Occipital lobe (tissue), 2 donors: Measurements from ENCODE around the gene KRT2. TPM values are rescaled to one million over a fixed set of nuclear protein-coding genes. Genes with fewer than 3 reads are reported as not detected.

Experiments
- DNase-seq: peaks from one replicate; lab custom pipeline; 2025; lab: John Stamatoyannopoulos, UW
- total RNA-seq: library from RNA; depleted of rRNA; stranded (reverse); fragments of >200 nt; gene quantifications from one replicate; pipeline ENCODE4 v1.2.3, GENCODE V29; 2014

Gene KRT2
- total RNA-seq, result not detected

DNA sequence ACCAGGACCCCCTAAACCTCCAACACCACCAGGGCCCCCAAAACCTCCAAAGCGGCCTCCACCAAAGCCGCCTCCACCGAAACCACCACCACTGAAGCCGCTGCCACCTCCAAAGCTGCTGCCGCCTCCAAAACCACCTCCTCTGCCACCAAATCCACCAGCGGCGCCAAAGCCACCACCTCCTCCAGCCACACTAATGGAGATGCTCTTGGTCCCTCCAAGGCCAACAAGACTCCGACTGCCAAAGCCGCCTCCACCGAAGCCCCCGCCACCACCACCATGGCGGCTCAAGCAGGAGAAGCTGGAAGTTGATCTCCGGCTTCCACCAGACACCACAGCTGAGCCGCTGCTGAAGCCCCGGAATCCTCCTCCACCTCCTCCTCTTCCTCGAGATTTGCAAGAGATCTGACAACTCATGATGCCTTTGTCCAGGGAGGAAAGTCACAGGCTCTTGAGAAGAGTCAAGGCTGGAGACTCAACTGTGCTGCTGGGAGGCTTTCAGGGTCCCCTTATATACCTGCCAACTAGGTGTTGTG, at the start of gene KRT2:
Gene KRT2 (minus strand): TSS at position 486 of the 536 bp plus-strand sequence. CDS start 69 bp downstream, at position 417.
- DNase-seq, result no peak

DNA sequence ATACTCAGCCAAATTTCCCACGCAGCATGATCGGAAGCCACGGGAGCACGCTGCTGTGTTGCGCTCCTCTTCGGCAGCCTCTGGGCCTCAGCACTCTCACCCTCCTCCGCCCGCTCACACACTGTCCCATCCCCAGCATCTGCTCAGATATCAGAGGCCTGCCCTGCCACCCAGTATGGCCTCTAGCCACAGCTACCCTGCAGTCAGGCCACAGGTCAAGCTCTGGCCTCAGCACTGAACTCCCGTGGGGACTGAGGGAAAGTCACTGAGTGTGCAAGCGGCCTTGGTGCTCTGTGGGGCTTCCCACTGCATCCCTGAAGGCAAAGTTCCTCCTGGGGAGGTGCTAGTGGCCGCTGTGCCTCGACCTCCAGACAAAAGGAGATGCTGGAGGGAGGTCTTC, 49.3 kb upstream of the KRT2 start:
- no peak for DNase-seq

DNA sequence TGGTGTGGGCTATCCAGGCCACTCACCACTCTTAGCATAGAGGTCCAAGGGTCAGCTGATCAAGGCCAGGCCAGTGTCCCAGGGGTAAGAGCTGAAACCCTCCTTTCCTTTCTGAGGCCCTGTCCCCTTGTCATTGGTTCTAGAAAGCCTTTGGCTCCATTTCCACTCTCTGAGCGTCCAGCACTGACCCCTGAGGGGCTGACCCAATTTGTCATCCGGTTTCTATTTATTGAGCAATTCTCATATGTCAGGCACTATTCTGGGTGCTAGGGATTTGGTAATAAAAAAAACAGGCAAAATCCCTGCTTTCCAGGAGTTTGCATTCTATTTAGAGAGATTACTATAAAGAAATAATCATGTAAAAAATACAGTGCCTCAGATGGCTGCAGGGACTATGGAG, 47.9 kb upstream of the KRT2 start:
- DNase-seq, result no peak

DNA sequence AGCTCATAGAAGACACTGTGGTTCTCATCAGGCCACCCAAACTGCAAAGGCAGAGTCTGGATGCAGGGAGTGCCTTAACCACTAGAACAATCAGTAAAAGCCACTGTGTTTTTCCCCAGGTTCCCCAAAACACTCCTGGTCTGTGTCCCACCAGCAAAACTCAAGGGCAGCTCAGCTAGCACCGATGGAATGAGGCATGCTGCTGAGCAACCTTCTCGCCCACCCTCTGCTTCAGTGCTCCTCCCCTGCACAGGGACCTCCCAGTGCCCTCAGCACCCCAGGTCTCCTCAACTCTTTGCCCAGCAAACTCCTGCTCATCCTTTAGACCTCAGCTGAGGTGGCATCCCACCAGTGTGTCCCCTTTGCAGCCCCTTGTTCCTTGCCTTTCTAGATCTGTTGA, 47.4 kb upstream of the KRT2 start:
- DNase-seq, result no peak

DNA sequence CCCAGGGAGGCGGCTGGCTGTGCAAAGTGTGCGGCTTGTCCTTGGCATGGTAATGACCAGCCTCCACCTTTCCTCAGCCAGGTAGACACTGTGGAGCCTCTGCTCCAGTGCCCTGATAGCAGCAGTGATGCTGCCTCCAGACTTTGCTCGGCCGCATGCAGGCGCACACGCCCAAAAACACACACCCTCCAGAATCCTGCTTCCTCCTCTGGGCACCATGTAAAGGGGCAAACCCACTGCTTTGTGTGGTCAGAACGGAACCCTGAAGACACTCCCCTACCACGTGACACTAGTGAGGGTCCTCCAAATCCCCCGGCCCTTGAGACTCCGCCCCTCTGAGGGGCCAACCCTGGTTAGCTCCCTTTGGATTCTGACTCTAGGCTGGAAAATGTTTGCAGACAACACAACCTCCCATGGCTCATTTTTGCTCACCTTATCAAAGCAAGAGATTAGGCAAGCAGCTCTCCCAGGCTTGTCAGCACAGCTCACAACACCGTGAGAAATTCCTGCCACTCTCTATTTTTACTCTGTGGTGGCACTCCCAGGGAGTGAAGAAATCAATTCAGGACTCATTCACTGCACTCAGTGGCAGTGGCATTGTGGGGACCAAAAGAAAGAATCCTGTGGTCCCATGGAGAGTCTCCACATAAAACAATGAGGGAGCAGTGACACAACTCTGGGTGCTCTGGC, 46.8 kb upstream of the KRT2 start:
- DNase-seq, result no peak

DNA sequence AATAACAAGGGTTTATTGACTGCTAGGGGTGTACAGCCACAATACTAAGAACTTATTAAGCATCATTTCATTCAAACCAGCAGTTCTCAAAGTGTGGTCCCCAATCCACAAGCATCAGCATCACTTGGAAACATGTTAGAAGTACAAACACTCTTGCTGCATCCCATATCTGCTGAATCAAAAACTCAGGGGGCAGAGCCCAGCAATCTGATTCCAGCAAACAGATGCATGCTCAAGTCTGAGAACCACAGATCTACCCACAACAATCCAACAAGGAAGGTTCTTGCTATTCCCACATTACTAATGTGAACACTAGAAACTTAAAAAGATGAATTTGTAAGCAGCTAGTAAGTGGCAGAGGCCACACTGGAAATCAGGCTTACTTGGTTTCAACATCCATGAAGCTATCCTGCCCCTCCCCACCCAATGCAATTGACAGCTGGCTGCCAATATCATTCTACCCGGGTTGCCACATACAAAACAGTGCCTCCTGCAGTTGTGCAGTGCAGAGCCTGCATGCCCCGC, 45.1 kb upstream of the KRT2 start:
- DNase-seq, result no peak

DNA sequence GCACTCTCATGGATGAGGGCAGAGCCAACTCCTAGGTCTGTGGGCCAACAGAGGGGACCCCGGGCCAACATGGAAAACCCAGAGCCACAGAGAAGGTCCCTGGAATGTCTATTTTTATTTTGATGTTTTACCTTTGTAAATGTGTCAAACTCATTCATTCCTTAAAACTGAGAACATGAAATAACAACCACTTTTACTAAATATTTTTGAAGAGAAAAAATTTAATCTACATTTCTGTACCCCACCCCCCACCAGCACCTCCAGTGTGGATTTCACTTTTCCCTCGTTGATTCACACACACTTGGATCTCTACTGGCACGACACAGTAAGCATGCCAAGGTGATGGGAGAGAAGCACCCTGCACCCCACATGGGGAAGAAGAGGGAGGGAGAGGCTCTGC, 44.6 kb upstream of the KRT2 start:
- no peak for DNase-seq

DNA sequence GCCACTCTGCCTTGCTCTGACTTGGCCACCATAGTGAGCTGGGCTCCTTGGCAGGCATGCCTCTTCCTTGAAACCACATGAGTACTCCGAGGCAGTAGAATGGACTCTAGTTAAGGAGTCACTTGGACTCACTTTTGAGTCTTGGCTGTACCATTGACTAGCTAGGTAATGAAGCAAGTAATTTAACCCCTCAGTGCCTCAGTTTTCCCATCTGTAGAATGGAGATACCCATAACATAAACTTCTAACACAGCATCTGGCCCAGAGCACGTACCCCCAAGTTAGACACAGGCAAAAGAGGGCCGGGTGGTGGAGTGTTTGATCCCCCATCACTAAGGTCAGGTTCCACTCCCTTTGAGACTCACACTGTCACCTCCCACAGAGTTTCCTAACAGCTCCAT, 43.0 kb upstream of the KRT2 start:
- no peak for DNase-seq

DNA sequence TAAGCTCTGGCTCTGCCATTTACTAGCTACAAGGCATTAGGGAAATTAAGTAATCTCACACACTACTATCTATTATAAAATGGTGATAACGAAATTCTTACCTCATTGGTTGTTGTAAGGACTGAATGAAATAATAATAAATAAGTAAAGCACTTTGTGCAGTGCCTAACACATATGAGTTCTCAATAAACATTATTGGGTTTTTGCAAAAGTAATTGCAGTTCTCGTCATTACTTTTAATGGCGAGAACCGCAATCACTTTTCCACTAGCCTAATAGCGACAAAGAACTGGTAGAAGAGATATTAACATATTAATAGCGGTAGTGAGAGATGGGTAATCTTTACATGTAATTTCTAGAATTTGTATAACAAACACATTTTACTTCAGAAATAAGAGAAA, 42.1 kb upstream of the KRT2 start:
- no peak for DNase-seq

DNA sequence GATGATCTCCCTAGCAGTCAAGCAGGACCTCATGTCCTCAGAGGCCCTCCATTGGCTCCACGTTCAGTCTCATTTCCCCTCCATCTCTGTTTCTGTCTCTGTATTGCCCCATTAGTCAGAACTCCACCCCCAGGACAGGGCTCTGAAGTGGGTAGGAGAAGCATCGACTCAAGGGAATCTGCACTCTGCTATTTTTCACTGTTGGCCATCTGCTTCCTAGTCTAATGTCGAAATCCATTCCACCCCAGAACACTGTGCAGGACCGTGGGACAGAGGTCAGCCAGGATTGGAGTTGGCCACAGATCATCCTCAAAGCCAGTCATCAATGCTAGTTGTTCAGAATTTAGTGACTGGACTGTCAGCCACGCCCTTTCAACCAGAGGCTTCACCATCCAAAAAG, 41.2 kb upstream of the KRT2 start:
- no peak for DNase-seq

DNA sequence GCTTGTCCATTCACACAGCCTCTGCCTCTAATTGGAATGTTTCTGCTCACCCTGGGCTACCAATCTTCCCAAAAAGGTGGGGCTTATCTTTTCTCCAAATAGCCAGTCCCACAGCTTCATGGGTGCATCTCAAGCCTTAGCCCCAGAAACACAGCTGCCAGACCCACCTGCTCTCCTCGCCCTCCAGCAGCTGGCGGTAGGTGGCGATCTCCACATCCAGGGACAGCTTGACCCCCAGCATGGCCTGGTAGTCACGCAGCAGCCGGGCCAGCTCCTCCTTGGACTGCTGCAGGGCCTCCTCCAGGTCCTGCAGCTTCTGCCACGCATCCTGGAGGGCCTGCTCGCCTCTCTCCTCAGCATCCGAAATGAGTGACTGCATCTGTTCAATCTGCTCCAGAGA, 40.2 kb upstream of the KRT2 start:
- no peak for DNase-seq

DNA sequence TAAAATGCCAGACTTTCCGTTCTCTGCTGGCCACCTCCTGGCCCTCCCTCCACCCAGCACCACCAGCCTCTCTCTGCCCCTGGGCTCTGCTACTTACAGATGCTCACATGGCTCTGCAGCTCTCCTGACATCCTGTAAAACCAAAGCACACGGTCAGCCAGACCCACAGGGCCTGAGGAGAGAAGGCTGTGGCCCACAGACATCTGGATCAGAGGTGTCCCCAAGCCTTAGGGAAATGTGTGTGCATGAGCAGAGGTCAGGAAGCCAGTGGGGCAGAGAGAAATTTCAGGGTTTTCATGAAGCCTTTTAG, 39.8 kb upstream of the KRT2 start:
- no peak for DNase-seq

DNA sequence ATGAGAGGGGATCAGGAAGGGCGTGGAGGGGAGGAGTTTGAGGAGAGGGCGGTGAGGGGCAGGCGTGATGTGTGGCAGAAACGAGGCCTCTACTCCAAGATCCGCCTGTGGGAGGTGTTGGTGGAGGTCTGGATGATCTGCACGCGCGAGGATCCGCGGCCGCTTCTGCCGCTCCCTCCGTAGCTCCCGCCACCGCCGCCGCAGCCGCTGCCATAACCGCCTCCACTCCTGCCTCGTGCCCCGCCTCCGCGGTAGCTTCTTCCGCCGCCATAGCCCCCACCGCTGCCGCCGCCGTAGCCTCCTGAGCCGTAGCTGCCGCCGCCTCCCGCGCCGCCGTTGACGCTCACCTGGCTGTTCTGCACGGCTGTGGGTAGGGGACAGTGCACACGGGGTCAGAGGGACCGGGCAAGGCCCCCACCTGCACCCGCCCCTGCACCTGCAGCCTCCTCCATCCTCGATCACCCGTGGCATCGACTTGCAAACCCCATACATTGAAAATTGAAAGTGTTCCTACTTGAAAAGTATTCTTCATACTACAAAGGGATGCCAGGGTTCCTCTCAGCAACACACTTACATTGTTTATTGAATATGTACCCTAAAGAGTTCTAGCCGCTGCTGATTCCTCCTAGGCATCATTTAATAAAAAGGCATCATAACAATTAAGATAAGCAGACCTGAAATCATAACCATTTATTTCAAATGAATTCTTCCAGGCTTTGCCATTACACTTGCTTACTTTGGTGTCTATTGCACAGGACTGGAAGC, 39.2 kb upstream of the KRT2 start:
- no peak for DNase-seq

DNA sequence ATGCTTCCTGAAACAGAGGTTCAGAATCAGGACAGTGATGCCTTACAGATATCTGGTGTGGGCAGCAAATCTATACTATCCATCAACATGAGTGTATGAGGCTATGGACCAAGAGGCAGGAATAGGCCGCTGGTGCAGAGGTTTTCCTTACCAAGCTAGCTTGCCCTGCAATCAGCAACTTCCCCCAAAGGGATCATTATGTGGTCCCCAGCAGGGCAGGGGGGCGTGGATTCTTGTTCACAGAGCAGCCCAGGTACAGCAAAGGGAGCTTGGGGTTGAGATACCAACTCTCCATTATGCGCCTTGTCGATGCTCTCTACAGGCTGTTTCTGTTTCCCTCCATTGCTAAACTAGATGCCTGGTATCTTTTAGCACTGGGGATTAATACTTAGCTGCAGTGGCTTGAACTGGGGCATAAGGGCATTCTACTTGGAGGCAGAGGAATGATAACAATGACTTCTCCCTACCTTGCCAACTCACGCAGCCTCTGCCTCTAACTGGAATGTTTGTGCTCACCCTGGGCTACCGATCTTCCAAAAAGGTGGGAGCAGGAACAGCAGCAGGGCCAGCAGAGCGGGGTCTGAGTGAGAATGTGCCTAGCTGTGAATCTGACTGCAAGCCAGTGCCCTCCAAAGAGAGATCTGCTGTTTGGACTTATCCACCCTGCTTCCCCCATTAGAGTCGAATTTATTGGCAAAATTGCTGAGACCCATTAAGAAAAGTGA, 38.5 kb upstream of the KRT2 start:
- no peak for DNase-seq

DNA sequence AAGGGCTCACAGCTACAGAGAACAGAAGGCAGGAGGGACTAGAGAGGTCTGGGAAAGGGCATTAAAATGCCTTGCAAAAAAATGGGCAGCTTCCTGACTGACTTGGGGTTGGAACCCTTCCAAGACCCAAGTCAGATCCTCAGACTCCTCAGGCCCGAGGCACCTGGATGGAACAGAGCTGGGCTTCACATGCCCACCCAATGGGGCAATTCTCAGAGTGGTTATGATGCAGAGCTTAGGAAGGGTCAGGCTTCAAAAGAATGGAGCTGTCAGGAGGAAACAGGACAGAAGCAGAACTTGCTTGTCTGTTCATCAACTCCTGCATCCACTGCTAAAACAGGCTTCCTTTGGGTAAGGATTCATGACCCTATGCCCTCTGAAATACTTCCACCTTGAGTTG, 37.9 kb upstream of the KRT2 start:
- DNase-seq, result no peak

DNA sequence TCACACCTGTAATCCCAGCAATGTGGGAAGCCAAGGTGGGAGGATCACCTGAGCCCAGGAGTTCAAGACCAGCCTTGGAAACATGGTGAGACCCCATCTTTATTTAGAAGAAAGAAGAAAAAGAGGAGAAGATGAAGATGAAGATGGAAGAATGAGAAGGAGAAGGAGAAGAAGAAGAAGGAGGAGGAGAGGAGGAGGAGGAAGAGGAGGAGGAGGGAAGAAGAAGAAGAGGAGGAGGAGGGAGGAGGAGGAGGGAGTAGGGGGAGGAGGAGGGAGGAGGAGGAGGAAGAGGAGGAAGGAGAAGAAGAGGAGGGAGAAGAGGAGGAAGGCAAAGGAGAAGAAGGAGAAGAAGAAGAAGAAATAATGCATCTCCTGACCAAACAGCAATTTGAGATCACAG, 37.2 kb upstream of the KRT2 start:
- no peak for DNase-seq

DNA sequence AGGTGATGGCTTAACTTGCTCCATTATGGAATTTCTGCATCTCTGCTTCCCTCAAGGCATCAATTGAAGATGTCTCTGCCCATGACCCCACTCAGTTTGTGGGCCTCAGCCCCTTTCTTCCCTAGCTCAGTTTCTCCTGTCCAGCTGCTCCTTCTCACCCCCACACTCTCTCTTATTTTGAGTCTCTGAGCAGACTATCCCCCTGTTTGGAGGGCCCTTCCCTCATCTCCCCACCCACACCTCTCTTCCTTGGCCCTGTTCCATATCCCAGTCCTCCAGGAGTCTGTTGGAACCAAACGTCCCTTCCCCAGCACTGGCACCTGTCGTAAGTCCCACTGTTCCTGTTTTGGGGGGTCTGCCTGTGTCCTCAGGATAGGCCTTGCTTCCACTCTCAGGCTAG, 36.5 kb upstream of the KRT2 start:
- DNase-seq, result no peak

DNA sequence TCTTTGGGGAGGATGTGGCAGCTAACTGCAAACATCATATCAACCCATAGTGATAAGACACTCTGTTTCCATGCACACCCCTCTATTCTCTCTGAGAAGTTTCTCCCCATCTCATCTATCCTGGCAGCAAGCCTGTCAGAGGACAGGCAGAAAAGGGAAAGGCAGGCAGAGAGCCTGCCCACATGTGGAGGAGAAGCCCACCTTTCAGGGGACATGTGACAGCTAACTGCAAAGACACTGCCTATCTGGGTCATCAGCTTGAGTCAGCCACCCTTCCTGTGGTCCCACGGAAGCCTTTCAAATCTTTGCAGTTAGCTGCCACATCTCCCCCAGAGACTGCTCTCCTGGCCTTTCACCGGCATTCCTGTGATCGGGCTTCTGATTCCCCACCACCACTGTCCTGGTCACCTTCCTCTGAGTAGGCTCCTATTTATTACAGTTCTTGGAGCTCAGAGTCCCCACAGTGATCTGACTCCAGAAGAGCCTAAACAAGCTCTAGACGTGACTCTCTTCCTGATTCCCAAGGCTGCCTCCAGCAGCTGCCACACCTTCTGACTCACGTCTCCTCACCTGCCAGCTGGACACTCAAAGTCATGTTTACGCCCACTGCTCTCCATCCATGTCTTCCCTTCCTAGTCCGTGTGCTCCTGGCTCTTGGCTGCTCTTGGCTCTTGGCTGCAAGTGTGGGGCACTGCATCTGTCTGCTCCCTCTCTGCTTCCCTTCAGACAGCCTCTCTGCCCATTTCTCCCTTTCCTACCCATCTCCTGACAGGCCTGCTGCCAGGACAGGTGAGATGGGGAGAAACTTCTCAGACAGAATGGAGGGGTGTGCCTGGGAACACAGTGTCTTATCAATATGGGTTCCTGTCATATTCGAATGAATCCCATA, 35.7 kb upstream of the KRT2 start:
- DNase-seq, result no peak

DNA sequence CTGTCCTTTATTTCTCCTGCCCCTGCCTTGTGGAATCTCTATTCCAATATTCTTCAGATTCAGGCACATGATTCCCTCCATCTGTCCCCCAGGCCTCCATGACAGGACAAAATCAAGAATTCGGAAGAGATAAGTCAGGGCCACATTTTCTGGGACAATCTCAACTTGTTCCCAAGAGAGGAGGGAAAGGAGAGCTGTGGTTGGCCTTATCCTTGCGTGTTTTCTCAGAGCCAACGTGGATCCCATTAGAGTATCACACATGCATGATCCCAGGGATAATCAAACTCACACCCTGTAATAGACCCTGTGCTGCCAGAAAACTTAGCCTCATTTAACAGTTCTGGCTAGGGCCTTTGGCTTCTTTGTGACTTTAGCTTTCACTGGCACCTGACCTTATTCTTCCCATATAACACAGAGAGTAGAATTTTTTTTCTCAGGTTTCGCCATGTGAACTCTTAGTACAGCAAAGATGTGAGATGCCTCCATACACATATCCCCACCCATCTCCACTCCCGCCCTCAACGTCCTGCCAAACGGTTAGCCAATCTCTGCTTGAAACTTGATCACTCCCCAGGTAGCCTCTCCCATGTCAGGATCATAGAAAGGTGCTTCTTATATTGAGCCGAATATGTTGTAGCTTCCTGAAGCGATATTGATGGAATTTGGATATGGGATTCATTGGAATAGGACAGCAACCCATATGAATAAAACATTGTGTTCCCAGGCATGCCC, 34.9 kb upstream of the KRT2 start:
- no peak for DNase-seq

DNA sequence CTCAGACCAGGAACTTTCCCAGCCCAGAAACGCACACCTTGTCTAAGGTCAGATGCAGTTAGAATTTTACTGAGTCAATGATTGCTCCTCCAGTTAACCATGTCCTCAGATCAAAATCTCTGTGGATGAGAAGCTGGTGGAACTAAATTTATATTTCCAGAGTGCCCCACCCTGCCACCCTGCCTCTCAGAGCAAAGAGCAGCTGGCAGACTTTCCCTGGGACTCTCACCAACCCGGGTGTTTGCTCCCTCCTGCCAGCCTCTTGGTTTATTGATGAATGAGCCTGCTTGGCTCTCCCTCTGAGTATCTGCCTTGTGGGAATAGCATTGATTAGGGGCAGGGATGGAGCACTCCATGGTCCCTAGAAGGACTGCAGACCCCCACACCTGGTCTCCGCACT, 34.1 kb upstream of the KRT2 start:
- no peak for DNase-seq
